HepG2 (cell line): Measurements from ENCODE around the gene DDX10. TPM values are rescaled to one million over a fixed set of nuclear protein-coding genes. Genes with fewer than 3 reads are reported as not detected.

ENCODE experiments used
- ATAC-seq: fragments of 200-7000 bp; cut with Tn5 transposase; 3 replicates; pipeline ENCODE4 v1.9.1; 2020; ENCODE audit warnings: mild to moderate bottlenecking, moderate library complexity
- BruUV-seq: library from RNA; stranded (reverse); fragments of 400-500 nt; replicated peaks from 2 replicates; lab custom pipeline; 2021; lab: Mats Ljungman, UMichigan
- CTCF ChIA-PET: fragments of 300-600 bp; formaldehyde crosslinking; extraction: SDS; loops from one replicate; lab custom pipeline; 2021; ENCODE audit warnings: low total read pairs, inconsistent platforms, low intra/inter-chr PET ratio; lab: Yijun Ruan, JAX
- POLR2A ChIA-PET: fragments of 350-600 bp; sonication (Branson Sonifier 250); formaldehyde crosslinking; loops from one replicate; lab custom pipeline; 2020; ENCODE audit warnings: antibody characterized with exemption, inconsistent platforms; lab: Yijun Ruan, JAX
- DNase-seq: peaks from one replicate; pipeline ENCODE4 v3.0.0-alpha.2; 2015; ENCODE audit warnings: low spot score
- FAIRE-seq: peaks from 3 replicates; lab custom pipeline; 2011; peaks lifted over from hg19 to GRCh38; lab: Jason Lieb, UNC
- H2AFZ ChIP-seq: one replicate; pipeline ENCODE4 v1.6.1; 2011; ENCODE audit warnings: low read length, inconsistent platforms
- H3K27ac ChIP-seq: fragments of 300-600 bp; 3 replicates; pipeline ENCODE4 v1.8.0; 2011; ENCODE audit warnings: mixed run types, mild to moderate bottlenecking, mixed read lengths, low read length, inconsistent platforms; ENCODE audit not compliant: insufficient read depth; ENCODE audit errors: extremely low read length
- H3K27me3 ChIP-seq, 2 experiments: fragments of 200-600 bp in 1 of 2; 2 replicates in 1 of 2; 3 replicates in 1 of 2; pipeline versions ENCODE4 v1.6.0 to v1.8.0; 2011; ENCODE audit warnings: low read length in 2 of 2, mild to moderate bottlenecking in 2 of 2, moderate library complexity in 2 of 2, inconsistent platforms in 1 of 2; ENCODE audit not compliant: insufficient read depth in 2 of 2, control insufficient read depth in 1 of 2
- H3K36me3 ChIP-seq, 2 experiments: fragments of 200-600 bp in 1 of 2; replicated peaks in 1 of 2; 2 replicates in 1 of 2; 3 replicates in 1 of 2; pipeline versions ENCODE4 v1.5.1 to v1.8.0; 2011; ENCODE audit warnings: low read length in 2 of 2, inconsistent platforms in 1 of 2; ENCODE audit not compliant: insufficient read depth in 2 of 2, control insufficient read depth in 1 of 2
- H3K4me1 ChIP-seq: 2 replicates; pipeline ENCODE4 v1.5.1; 2012; ENCODE audit warnings: low read length, inconsistent platforms; ENCODE audit not compliant: insufficient read depth
- H3K4me2 ChIP-seq: 2 replicates; pipeline ENCODE4 v1.6.0; 2011; ENCODE audit warnings: low read depth, low read length, inconsistent platforms
- H3K4me3 ChIP-seq, 3 experiments: fragments of 200-600 bp in 1 of 3; sonication (generic), shearing (Covaris generic) in 1 of 3; replicated peaks in 1 of 3; 2 replicates each; pipeline ENCODE4 v1.5.1; 2011 to 2016; ENCODE audit warnings: low read length in 3 of 3, inconsistent platforms in 2 of 3, low read depth in 2 of 3, mild to moderate bottlenecking in 2 of 3, control low read depth in 1 of 3, mixed read lengths in 1 of 3; ENCODE audit not compliant: insufficient read depth in 1 of 3
- H3K79me2 ChIP-seq: one replicate; pipeline ENCODE4 v1.6.1; 2011; ENCODE audit warnings: low read length, inconsistent platforms; ENCODE audit not compliant: insufficient read depth
- H3K9ac ChIP-seq: 2 replicates; pipeline ENCODE4 v1.6.0; 2011; ENCODE audit warnings: mild to moderate bottlenecking, low read depth, low read length, inconsistent platforms; ENCODE audit not compliant: insufficient read depth
- H3K9me3 ChIP-seq: 2 replicates; pipeline ENCODE4 v1.5.1; 2012; ENCODE audit warnings: mild to moderate bottlenecking, low read length
- H4K20me1 ChIP-seq: 2 replicates; pipeline ENCODE4 v1.6.0; 2011; ENCODE audit warnings: inconsistent platforms, mild to moderate bottlenecking, low read length, moderate library complexity; ENCODE audit not compliant: insufficient read depth
- CBX2 ChIP-seq, 2 experiments: fragments of 200-600 bp in 1 of 2; sonication (generic); formaldehyde crosslinking in 1 of 2; IDR thresholded peaks; 2 replicates each; pipeline versions ENCODE4 v1.7.0 to v1.8.1; 2018 to 2022; ENCODE audit warnings: low read depth in 2 of 2, low read length in 1 of 2, mild to moderate bottlenecking in 1 of 2, missing genetic modification reagents in 1 of 2
- KDM3A ChIP-seq: IDR thresholded peaks from 2 replicates; pipeline ENCODE4 v1.6.1; 2018; ENCODE audit warnings: low read depth, missing compliant biosample characterization
- POLR2G ChIP-seq: fragments of 200-400 bp; formaldehyde crosslinking; IDR thresholded peaks from 2 replicates; pipeline ENCODE4 v1.6.1; 2018; ENCODE audit warnings: mild to moderate bottlenecking, low read depth, low read length, moderate library complexity
- PRDM15 ChIP-seq: sonication (generic); formaldehyde crosslinking; IDR thresholded peaks from 2 replicates; pipeline ENCODE4 v1.4.0; 2020; ENCODE audit warnings: missing genetic modification reagents
- PRDM4 ChIP-seq: sonication (generic); formaldehyde crosslinking; IDR thresholded peaks from 2 replicates; pipeline ENCODE4 v1.9.0; 2021; ENCODE audit warnings: missing genetic modification reagents, borderline replicate concordance
- RERE ChIP-seq: IDR thresholded peaks from 2 replicates; pipeline ENCODE4 v1.6.1; 2016; ENCODE audit warnings: low read depth, missing genetic modification reagents, missing compliant biosample characterization
- ZNF780A ChIP-seq: sonication (generic); formaldehyde crosslinking; IDR thresholded peaks from 2 replicates; pipeline ENCODE4 v1.8.0; 2022; ENCODE audit warnings: mild to moderate bottlenecking, missing genetic modification reagents, moderate library complexity
- WGBS: methylation state at CpG from one replicate; pipeline ENCODE4 v1.1.6; 2017; ENCODE audit warnings: low lambda C conversion rate; 5-methylcytosine and 5-hydroxymethylcytosine counted together
- in situ Hi-C: cut with HindIII; loops from 2 replicates; pipeline ENCODE4 v1.10.0; 2017; ENCODE audit warnings: low pct_unique_long_range_greater_than_20kb; ENCODE audit not compliant: extremely low pct_ligation_motif_present
- intact Hi-C: fragments of 100-400 bp; cut with micrococcal nuclease; formaldehyde crosslinking; loops from one replicate; pipeline ENCODE4 v1.10.0; 2022; ENCODE audit not compliant: unreplicated experiment
- polyA plus RNA-seq, 8 experiments: library from polyadenylated mRNA; depleted of rRNA in 3 of 8; stranded (reverse) in 7 of 8; unstranded in 1 of 8; fragments of >200 nt; fragmentation: Illumina TruSeq in 4 of 8; extraction: Trizol in 4 of 8; gene quantifications; 2 replicates each; pipeline versions ENCODE4 v1.2.1 to v1.2.3, GENCODE V29; 2011 to 2016; ENCODE audit warnings: low read depth in 4 of 8, missing spikeins in 1 of 8, mixed read lengths in 1 of 8; ENCODE audit not compliant: insufficient read depth in 1 of 8
- total RNA-seq, 5 experiments: library from RNA; depleted of rRNA; stranded (reverse); fragments of >200 nt; fragmentation: Illumina TruSeq; extraction: Trizol; gene quantifications; 2 replicates each; pipeline ENCODE4 v1.2.3, GENCODE V29; 2016; ENCODE audit warnings: low read depth in 1 of 5

The DDX10 gene
- total and polyA plus RNA-seq, 2 of the 13 experiments (the other 11 are each of a cell fraction or from before 2014, with no cell fraction given): 17.0 to 32.0 TPM

GRCh38 chr11:108959105-108959761 lies 294.4 kb downstream of the DDX10 start (continued):
- no peak for TF ChIP-seq RERE (CRISPR knock-in tag)

GRCh38 chr11:108959874-108960273 lies 295.0 kb downstream of the DDX10 start:
- Histone ChIP-seq H3K79me2 (no peaks in the 10 kb centered on the region), H3K27ac (no peak overlapping the region), H3K9ac (no peak overlapping the region), H3K27me3 (0 out of 5 replicates have a peak, but pooled peaks cover 0 to 8% of the 10 kb centered on the region in 2 experiments), H2AFZ (no peak overlapping the region), H3K4me2 (no peak overlapping the region), H3K4me3 (no peak overlapping the region; a peak in 1 of 6 replicates), H3K4me1 (peaks cover 23% of the 10 kb centered on the region; the same call in 1 of the 2 replicates), H4K20me1 (no peaks in the 10 kb centered on the region), H3K9me3 (no peaks in the 10 kb centered on the region), H3K36me3 (no peaks in the 10 kb centered on the region)
- WGBS: 37% methylated on average over 2 of the region's 3 CpGs
- ChIA-PET CTCF (no interaction called here), POLR2A (no interaction called here)
- ATAC-seq (peak; percentile 71), DNase-seq (no peak), FAIRE-seq (no peak)
- intact Hi-C loops: no loop called here
- BruUV-seq: no TSS peak
- in situ Hi-C loops: no loop called here
- TF ChIP-seq PRDM4 (no peak), CBX2 (IDR thresholded peaks at IDR 0.05; ENCODE audit: low read depth, low read length) (no peak), CBX2 (CRISPR knock-in tag; IDR thresholded peaks at IDR 0.05; ENCODE audit: low read depth) (no peak), PRDM15 (CRISPR knock-in tag) (no peak), POLR2G (no peak), ZNF780A (CRISPR knock-in tag) (no peak), KDM3A (no peak)
